ENCODE measurements around the gene CUL4A.

DNA sequence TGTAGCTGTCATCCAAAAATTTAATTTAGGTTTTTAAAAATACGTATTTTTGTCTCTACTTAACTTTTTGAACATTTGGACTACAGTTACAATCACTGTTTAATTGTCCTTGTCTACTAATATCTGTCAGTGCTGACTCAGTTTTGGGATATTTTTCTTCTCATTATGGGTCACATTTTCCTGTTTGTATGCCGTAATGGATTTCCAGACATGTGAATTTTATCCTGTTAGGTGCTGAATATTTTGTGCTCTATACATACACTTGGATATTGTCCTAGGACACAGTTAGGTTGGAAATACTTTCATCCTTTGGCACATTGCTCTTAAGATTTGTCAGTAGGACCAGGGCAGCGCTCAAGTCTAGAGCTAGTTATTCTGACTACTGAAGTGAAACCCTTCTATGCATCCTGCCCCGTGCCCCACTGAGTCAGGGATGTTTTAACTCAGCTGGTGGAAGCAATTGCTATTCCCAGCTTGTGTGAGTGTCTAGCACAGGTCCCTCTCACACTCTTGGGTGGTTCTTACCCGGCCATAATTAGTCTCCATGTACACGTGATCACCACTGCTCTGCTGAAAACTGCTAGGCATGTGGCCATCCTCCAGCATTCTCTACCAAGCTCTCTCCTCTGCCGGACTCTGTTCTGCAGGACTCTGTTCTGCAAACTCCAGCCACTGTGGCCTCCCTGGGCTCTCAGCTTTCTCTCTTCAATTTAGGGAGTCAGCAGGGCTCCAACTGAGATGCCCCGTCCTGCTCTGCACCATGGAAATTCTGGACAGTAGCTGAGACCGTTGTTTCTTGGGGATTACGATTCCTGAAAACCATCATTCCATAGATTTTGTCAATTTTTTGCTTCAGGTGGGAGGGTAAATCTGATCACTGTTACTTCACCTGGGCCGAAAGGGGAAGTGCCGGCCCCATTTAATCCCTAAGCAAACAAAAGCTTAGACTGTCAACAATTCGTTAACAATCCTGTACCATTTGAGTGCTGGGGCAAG is 39.8 kb upstream of the CUL4A start:
- TF ChIP-seq EZH2 (IDR thresholded peaks at IDR 0.05; ENCODE audit: insufficient read depth, poor library complexity, severe bottlenecking) (no peak), EZH2phosphoT487 (IDR thresholded peaks at IDR 0.05; ENCODE audit: insufficient read depth, low read depth) (no peak)
